Measurements from ENCODE around the gene RABEP1. TPM values are rescaled to one million over a fixed set of nuclear protein-coding genes. Genes with fewer than 3 reads are reported as not detected.

RABEP1 gene
- total and polyA plus RNA-seq, 4 donors = 14.9 to 38.2 (median 25.1) TPM

GRCh38 chr17:5408186-5408585, 126.1 kb downstream of the RABEP1 start:
- no peak for DNase-seq
- TF ChIP-seq, protein P1, sequence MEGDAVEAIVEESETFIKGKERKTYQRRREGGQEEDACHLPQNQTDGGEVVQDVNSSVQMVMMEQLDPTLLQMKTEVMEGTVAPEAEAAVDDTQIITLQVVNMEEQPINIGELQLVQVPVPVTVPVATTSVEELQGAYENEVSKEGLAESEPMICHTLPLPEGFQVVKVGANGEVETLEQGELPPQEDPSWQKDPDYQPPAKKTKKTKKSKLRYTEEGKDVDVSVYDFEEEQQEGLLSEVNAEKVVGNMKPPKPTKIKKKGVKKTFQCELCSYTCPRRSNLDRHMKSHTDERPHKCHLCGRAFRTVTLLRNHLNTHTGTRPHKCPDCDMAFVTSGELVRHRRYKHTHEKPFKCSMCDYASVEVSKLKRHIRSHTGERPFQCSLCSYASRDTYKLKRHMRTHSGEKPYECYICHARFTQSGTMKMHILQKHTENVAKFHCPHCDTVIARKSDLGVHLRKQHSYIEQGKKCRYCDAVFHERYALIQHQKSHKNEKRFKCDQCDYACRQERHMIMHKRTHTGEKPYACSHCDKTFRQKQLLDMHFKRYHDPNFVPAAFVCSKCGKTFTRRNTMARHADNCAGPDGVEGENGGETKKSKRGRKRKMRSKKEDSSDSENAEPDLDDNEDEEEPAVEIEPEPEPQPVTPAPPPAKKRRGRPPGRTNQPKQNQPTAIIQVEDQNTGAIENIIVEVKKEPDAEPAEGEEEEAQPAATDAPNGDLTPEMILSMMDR (IDR thresholded peaks at IDR 0.05; ENCODE audit: control extremely low read depth, extremely low read depth) = no peak
- H3K9me3 ChIP-seq (ENCODE audit: control insufficient read depth in 4 of 4, insufficient read depth in 3 of 4, low read length in 3 of 4) = no peaks in the 10 kb centered on the region
- ATAC-seq (ENCODE audit: insufficient read depth, low FRiP score) = no peak
- H3K9ac ChIP-seq (ENCODE audit: insufficient read depth in 1 of 2, low read length in 2 of 2) = no peak overlapping the region
- WGBS, 2 donors = 86 to 97% methylated on average over 5 of the region's 5 CpGs
- no peaks in the 10 kb centered on the region for H3K4me1 ChIP-seq (ENCODE audit: control insufficient read depth in 5 of 5, insufficient read depth in 5 of 5, low read length in 5 of 5)
- H3K27me3 ChIP-seq (ENCODE audit: control insufficient read depth in 3 of 3, insufficient read depth in 3 of 3, low read length in 2 of 3) = no peaks in the 10 kb centered on the region
- H3K4me3 ChIP-seq = no peak overlapping the region
- H3K27ac ChIP-seq (ENCODE audit: low read depth in 1 of 2, low read length in 1 of 2) = no peak overlapping the region
- H3K36me3 ChIP-seq (ENCODE audit: control insufficient read depth in 4 of 4, insufficient read depth in 4 of 4, low read length in 4 of 4) = peaks cover 29 to 69% (median 41%) of the 10 kb centered on the region in 4 donors

GRCh38 chr17:5410594-5411272, 128.6 kb downstream of the RABEP1 start:
- ATAC-seq (ENCODE audit: insufficient read depth, low FRiP score) = no peak
- peaks cover 30 to 55% (median 38%) of the 10 kb centered on the region in 4 donors for H3K36me3 ChIP-seq (ENCODE audit: control insufficient read depth in 4 of 4, insufficient read depth in 4 of 4, low read length in 4 of 4)
- H3K9me3 ChIP-seq (ENCODE audit: control insufficient read depth in 4 of 4, insufficient read depth in 3 of 4, low read length in 3 of 4) = no peaks in the 10 kb centered on the region
- no peaks in the 10 kb centered on the region for H3K27me3 ChIP-seq (ENCODE audit: control insufficient read depth in 3 of 3, insufficient read depth in 3 of 3, low read length in 2 of 3)
- no peak for DNase-seq
- H3K4me3 ChIP-seq = no peak overlapping the region
- 94 to 97% methylated on average over 7 of the region's 7 CpGs for WGBS, 2 donors
- H3K4me1 ChIP-seq (ENCODE audit: control insufficient read depth in 5 of 5, insufficient read depth in 5 of 5, low read length in 5 of 5) = no peaks in the 10 kb centered on the region
- TF ChIP-seq, protein P1 (IDR thresholded peaks at IDR 0.05; ENCODE audit: control extremely low read depth, extremely low read depth) = no peak
- H3K27ac ChIP-seq (ENCODE audit: low read depth in 1 of 2, low read length in 1 of 2) = no peak overlapping the region
- no peak overlapping the region for H3K9ac ChIP-seq (ENCODE audit: insufficient read depth in 1 of 2, low read length in 2 of 2)

GRCh38 chr17:5413682-5414081, 131.6 kb downstream of the RABEP1 start:
- no peak for ATAC-seq (ENCODE audit: insufficient read depth, low FRiP score)
- Histone ChIP-seq H3K27me3 (ENCODE audit: control insufficient read depth in 3 of 3, insufficient read depth in 3 of 3, low read length in 2 of 3) (no peaks in the 10 kb centered on the region), H3K36me3 (ENCODE audit: control insufficient read depth in 4 of 4, insufficient read depth in 4 of 4, low read length in 4 of 4) (peaks cover 11 to 29% (median 26%) of the 10 kb centered on the region in 4 donors), H3K9ac (ENCODE audit: insufficient read depth in 1 of 2, low read length in 2 of 2) (no peak overlapping the region), H3K9me3 (ENCODE audit: control insufficient read depth in 4 of 4, insufficient read depth in 3 of 4, low read length in 3 of 4) (no peaks in the 10 kb centered on the region), H3K4me1 (ENCODE audit: control insufficient read depth in 5 of 5, insufficient read depth in 5 of 5, low read length in 5 of 5) (peaks cover 0 to 10% (median 0%) of the 10 kb centered on the region in 5 donors), H3K4me3 (no peak overlapping the region), H3K27ac (ENCODE audit: low read depth in 1 of 2, low read length in 1 of 2) (no peak overlapping the region)
- TF ChIP-seq, protein P1 (IDR thresholded peaks at IDR 0.05; ENCODE audit: control extremely low read depth, extremely low read depth) = no peak
- DNase-seq = no peak
- WGBS, 2 donors = 65 to 78% methylated on average over 4 of the region's 4 CpGs
